Measurements from ENCODE around the gene CARD11.

GRCh38 chr7:3033136-3033535 lies 10.5 kb downstream of the CARD11 start:
- no peak for TF ChIP-seq CTCF (IDR thresholded peaks at IDR 0.05; ENCODE audit: insufficient read depth, low read length)
- TF ChIP-seq GABPA (IDR thresholded peaks at IDR 0.05; ENCODE audit: low read depth), result no peak
- no peak for TF ChIP-seq POLR2AphosphoS5 (IDR thresholded peaks at IDR 0.05; ENCODE audit: low read depth)
- no peak for TF ChIP-seq SPI1 (IDR thresholded peaks at IDR 0.05; ENCODE audit: borderline replicate concordance, low read depth)
- TF ChIP-seq REST (IDR thresholded peaks at IDR 0.05; ENCODE audit: insufficient replicate concordance, low read depth), result no peak

Measured in HL-60 (cell line).